SK-N-SH treated with all-trans-retinoic acid at 6 μM for 48 hours (cell line): ENCODE data around the gene GABRR3.

Experiments used
- ATAC-seq: fragments of 200-7000 bp; cut with Tn5 transposase; 3 replicates; pipeline ENCODE4 v1.9.1; 2020; ENCODE audit warnings: mild to moderate bottlenecking, moderate library complexity
- ARNTL ChIP-seq: fragments of 450-650 bp; formaldehyde crosslinking; IDR thresholded peaks from 2 replicates; pipeline ENCODE4 v1.5.0; 2020; ENCODE audit warnings: low read depth, mild to moderate bottlenecking, moderate library complexity, borderline replicate concordance
- BACH2 ChIP-seq: fragments of 250-450 bp; sonication (Bioruptor Pico); IDR thresholded peaks from 2 replicates; pipeline ENCODE4 v1.9.0; 2021; ENCODE audit warnings: mild to moderate bottlenecking, borderline replicate concordance
- CSDC2 ChIP-seq: fragments of 250-450 bp; sonication (Bioruptor Pico); IDR thresholded peaks from 2 replicates; pipeline ENCODE4 v1.5.0; 2020; ENCODE audit warnings: mild to moderate bottlenecking, moderate library complexity
- ESRRG ChIP-seq: fragments of 250-450 bp; sonication (Bioruptor Pico); IDR thresholded peaks from 2 replicates; pipeline ENCODE4 v1.6.1; 2021; ENCODE audit warnings: mild to moderate bottlenecking
- ISL1 ChIP-seq: fragments of 250-450 bp; sonication (Bioruptor Pico); IDR thresholded peaks from 2 replicates; pipeline ENCODE4 v2.1.2; 2022; ENCODE audit warnings: mild to moderate bottlenecking, moderate library complexity
- OSR1 ChIP-seq: fragments of 250-450 bp; sonication (Bioruptor Pico); IDR thresholded peaks from 2 replicates; pipeline ENCODE4 v1.8.0; 2022; ENCODE audit warnings: moderate library complexity, mild to moderate bottlenecking, inconsistent platforms
- PPARA ChIP-seq: fragments of 250-450 bp; sonication (Bioruptor Pico); IDR thresholded peaks from 2 replicates; pipeline ENCODE4 v1.5.0; 2020; ENCODE audit warnings: mild to moderate bottlenecking, borderline replicate concordance
- RARB ChIP-seq: fragments of 250-450 bp; sonication (Bioruptor Pico); IDR thresholded peaks from 2 replicates; pipeline ENCODE4 v1.8.0; 2021; ENCODE audit warnings: mild to moderate bottlenecking, moderate library complexity
- TCF4 ChIP-seq: fragments of 250-450 bp; sonication (Bioruptor Pico); IDR thresholded peaks from 2 replicates; pipeline ENCODE4 v1.8.0; 2021; ENCODE audit warnings: mild to moderate bottlenecking, moderate library complexity, borderline replicate concordance
- TOX ChIP-seq: fragments of 250-450 bp; sonication (Bioruptor Pico); IDR thresholded peaks from 2 replicates; pipeline ENCODE4 v1.8.0; 2021; ENCODE audit warnings: mild to moderate bottlenecking, moderate library complexity, borderline replicate concordance
- ZFP3 ChIP-seq: fragments of 250-450 bp; sonication (Bioruptor Pico); IDR thresholded peaks from 2 replicates; pipeline ENCODE4 v1.5.0; 2020; ENCODE audit warnings: mild to moderate bottlenecking, moderate library complexity
- ZFP30 ChIP-seq: fragments of 450-650 bp; formaldehyde crosslinking; IDR thresholded peaks from 2 replicates; pipeline ENCODE4 v1.5.0; 2022; ENCODE audit warnings: mild to moderate bottlenecking, moderate library complexity
- ZNF565 ChIP-seq: fragments of 450-650 bp; formaldehyde crosslinking; conservative IDR thresholded peaks from 2 replicates; pipeline ENCODE4 v1.5.0; 2020; ENCODE audit warnings: low read depth, mild to moderate bottlenecking, moderate library complexity
- ZNF8 ChIP-seq: fragments of 450-650 bp; formaldehyde crosslinking; IDR thresholded peaks from 2 replicates; pipeline ENCODE4 v1.5.0; 2020; ENCODE audit warnings: mild to moderate bottlenecking, moderate library complexity
- TF ChIP-seq, protein P1 (sequence below): fragments of 250-450 bp; sonication (Bioruptor Pico); IDR thresholded peaks from 2 replicates; pipeline ENCODE4 v1.5.0; 2020; ENCODE audit warnings: mild to moderate bottlenecking, moderate library complexity
- TF ChIP-seq, protein P2 (sequence below): fragments of 250-450 bp; sonication (Bioruptor Pico); IDR thresholded peaks from 2 replicates; pipeline ENCODE4 v1.8.0; 2021; ENCODE audit warnings: low read depth, mild to moderate bottlenecking, moderate library complexity, borderline replicate concordance
- TF ChIP-seq, protein P3 (sequence below): fragments of 250-450 bp; sonication (Bioruptor Pico); IDR thresholded peaks from 2 replicates; pipeline ENCODE4 v1.5.1; 2020; ENCODE audit warnings: low read depth, mild to moderate bottlenecking, moderate library complexity
- TF ChIP-seq, protein P4 (sequence below): fragments of 250-450 bp; sonication (Bioruptor Pico); IDR thresholded peaks from 2 replicates; pipeline ENCODE4 v1.5.1; 2021; ENCODE audit warnings: mild to moderate bottlenecking, moderate library complexity
- TF ChIP-seq, protein P5 (sequence below): fragments of 250-450 bp; sonication (Bioruptor Pico); IDR thresholded peaks from 2 replicates; pipeline ENCODE4 v1.8.0; 2020; ENCODE audit warnings: mild to moderate bottlenecking, moderate library complexity, borderline replicate concordance

GABRR3 gene

DNA sequence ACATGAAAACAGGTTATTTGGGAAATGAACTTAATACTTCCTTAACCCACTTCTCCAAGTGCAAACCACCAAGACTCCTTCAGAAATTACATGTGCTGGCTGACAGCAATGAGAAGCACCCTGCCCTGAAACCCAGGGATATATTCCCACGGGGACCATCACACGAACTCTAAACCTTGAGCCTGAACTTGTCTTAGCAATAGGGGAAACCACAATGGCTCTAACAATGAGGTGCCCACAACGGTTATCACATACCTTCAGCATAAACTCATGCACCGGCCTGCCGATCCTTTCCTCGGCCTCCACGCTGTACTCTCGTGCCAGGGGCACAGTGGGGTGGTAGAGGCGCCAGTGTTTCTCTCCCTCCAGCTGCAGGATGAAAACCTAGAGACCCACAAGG, 76.3 kb downstream of the GABRR3 start:
- ATAC-seq, result no peak
- TF ChIP-seq CSDC2 (CRISPR knock-in tag), result no peak
- no peak for TF ChIP-seq ZFP3
- no peak for TF ChIP-seq PPARA (CRISPR knock-in tag)
- TF ChIP-seq, protein P1, sequence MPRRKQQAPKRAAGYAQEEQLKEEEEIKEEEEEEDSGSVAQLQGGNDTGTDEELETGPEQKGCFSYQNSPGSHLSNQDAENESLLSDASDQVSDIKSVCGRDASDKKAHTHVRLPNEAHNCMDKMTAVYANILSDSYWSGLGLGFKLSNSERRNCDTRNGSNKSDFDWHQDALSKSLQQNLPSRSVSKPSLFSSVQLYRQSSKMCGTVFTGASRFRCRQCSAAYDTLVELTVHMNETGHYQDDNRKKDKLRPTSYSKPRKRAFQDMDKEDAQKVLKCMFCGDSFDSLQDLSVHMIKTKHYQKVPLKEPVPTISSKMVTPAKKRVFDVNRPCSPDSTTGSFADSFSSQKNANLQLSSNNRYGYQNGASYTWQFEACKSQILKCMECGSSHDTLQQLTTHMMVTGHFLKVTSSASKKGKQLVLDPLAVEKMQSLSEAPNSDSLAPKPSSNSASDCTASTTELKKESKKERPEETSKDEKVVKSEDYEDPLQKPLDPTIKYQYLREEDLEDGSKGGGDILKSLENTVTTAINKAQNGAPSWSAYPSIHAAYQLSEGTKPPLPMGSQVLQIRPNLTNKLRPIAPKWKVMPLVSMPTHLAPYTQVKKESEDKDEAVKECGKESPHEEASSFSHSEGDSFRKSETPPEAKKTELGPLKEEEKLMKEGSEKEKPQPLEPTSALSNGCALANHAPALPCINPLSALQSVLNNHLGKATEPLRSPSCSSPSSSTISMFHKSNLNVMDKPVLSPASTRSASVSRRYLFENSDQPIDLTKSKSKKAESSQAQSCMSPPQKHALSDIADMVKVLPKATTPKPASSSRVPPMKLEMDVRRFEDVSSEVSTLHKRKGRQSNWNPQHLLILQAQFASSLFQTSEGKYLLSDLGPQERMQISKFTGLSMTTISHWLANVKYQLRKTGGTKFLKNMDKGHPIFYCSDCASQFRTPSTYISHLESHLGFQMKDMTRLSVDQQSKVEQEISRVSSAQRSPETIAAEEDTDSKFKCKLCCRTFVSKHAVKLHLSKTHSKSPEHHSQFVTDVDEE, result no peak
- no peak for TF ChIP-seq BACH2
- TF ChIP-seq TCF4 (CRISPR knock-in tag), result no peak
- TF ChIP-seq ZFP30 (CRISPR knock-in tag), result no peak
- TF ChIP-seq, protein P2, sequence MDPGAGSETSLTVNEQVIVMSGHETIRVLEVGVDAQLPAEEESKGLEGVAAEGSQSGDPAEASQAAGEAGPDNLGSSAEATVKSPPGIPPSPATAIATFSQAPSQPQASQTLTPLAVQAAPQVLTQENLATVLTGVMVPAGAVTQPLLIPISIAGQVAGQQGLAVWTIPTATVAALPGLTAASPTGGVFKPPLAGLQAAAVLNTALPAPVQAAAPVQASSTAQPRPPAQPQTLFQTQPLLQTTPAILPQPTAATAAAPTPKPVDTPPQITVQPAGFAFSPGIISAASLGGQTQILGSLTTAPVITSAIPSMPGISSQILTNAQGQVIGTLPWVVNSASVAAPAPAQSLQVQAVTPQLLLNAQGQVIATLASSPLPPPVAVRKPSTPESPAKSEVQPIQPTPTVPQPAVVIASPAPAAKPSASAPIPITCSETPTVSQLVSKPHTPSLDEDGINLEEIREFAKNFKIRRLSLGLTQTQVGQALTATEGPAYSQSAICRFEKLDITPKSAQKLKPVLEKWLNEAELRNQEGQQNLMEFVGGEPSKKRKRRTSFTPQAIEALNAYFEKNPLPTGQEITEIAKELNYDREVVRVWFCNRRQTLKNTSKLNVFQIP (CRISPR knock-in tag), result no peak
- TF ChIP-seq ISL1, result no peak

DNA sequence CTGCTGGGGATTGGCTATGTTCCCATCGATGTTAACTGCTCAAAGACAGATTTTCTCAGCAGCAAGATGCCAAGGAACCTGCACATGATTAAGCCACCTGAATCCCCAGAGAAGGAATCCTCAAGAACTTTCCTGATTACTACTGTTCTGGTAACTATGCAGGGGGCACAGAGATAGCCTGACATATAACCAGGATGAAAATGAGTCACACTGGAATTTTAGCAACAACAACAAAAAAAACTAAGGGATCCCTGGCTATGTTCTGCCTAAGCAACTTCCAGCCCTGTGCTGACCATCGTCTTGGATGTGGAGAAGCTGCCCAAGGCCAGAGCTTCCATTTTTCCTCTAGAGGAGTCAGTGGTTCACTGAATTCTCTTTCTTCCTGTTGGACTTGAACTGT, 76.7 kb downstream of the GABRR3 start:
- ATAC-seq, result no peak
- TF ChIP-seq, protein P3, sequence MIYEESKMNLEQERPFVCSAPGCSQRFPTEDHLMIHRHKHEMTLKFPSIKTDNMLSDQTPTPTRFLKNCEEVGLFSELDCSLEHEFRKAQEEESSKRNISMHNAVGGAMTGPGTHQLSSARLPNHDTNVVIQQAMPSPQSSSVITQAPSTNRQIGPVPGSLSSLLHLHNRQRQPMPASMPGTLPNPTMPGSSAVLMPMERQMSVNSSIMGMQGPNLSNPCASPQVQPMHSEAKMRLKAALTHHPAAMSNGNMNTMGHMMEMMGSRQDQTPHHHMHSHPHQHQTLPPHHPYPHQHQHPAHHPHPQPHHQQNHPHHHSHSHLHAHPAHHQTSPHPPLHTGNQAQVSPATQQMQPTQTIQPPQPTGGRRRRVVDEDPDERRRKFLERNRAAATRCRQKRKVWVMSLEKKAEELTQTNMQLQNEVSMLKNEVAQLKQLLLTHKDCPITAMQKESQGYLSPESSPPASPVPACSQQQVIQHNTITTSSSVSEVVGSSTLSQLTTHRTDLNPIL (CRISPR knock-in tag), result no peak
- TF ChIP-seq ARNTL (CRISPR knock-in tag) (no peak), OSR1 (CRISPR knock-in tag) (no peak), TOX (no peak), CSDC2 (CRISPR knock-in tag) (no peak), BACH2 (no peak), ZNF565 (CRISPR knock-in tag) (no peak), ZNF8 (CRISPR knock-in tag) (no peak), ZFP30 (CRISPR knock-in tag) (no peak), ESRRG (CRISPR knock-in tag) (no peak)
- TF ChIP-seq, protein P2 (CRISPR knock-in tag), result no peak
- TF ChIP-seq, protein P4, sequence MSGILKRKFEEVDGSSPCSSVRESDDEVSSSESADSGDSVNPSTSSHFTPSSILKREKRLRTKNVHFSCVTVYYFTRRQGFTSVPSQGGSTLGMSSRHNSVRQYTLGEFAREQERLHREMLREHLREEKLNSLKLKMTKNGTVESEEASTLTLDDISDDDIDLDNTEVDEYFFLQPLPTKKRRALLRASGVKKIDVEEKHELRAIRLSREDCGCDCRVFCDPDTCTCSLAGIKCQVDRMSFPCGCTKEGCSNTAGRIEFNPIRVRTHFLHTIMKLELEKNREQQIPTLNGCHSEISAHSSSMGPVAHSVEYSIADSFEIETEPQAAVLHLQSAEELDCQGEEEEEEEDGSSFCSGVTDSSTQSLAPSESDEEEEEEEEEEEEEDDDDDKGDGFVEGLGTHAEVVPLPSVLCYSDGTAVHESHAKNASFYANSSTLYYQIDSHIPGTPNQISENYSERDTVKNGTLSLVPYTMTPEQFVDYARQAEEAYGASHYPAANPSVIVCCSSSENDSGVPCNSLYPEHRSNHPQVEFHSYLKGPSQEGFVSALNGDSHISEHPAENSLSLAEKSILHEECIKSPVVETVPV (CRISPR knock-in tag), result no peak
- TF ChIP-seq, protein P5, sequence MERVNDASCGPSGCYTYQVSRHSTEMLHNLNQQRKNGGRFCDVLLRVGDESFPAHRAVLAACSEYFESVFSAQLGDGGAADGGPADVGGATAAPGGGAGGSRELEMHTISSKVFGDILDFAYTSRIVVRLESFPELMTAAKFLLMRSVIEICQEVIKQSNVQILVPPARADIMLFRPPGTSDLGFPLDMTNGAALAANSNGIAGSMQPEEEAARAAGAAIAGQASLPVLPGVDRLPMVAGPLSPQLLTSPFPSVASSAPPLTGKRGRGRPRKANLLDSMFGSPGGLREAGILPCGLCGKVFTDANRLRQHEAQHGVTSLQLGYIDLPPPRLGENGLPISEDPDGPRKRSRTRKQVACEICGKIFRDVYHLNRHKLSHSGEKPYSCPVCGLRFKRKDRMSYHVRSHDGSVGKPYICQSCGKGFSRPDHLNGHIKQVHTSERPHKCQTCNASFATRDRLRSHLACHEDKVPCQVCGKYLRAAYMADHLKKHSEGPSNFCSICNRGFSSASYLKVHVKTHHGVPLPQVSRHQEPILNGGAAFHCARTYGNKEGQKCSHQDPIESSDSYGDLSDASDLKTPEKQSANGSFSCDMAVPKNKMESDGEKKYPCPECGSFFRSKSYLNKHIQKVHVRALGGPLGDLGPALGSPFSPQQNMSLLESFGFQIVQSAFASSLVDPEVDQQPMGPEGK (CRISPR knock-in tag), result no peak

DNA sequence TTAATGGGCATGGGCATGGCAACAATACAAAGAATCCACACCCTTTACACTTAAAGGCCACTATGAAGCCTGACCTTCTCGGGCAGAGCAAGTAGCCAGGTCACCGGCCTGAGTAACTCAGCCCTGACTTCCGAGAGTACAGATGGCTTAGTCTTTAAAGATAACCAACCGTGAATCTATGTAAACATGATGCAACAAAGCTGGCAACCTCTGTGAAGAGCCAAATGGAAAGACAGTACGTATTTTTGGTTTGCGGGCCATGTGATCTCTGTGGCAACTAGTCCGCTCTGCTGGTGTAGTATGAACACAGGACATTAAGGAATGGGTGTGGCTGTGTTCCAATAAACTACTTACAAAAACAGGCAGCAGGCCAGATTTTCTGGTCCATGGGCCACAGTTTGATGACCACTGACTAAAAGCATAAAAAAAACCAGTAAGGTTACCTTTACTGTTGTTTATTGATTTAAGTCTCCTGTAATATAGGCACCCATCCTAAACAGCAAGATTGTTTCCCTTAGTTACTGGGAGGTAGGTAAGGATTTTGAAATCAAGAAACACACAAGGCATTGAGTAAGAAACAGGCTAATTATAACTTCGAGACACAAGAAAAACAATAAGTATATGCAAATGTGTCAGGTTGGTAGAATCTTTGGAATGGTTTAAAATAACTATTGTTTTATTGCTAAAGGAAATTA, 77.4 kb downstream of the GABRR3 start:
- TF ChIP-seq CSDC2 (CRISPR knock-in tag) (no peak), ZNF565 (CRISPR knock-in tag) (no peak), ZNF8 (CRISPR knock-in tag) (no peak), ARNTL (CRISPR knock-in tag) (no peak), PPARA (CRISPR knock-in tag) (no peak), ISL1 (no peak), BACH2 (no peak), RARB (CRISPR knock-in tag) (no peak), TCF4 (CRISPR knock-in tag) (no peak), OSR1 (CRISPR knock-in tag) (no peak)
- TF ChIP-seq, protein P5 (CRISPR knock-in tag), result no peak
- TF ChIP-seq, protein P3 (CRISPR knock-in tag), result no peak
- no peak for ATAC-seq
